ENCODE data around the gene TMEM106C. TPM values are rescaled to one million over a fixed set of nuclear protein-coding genes. Genes with fewer than 3 reads are reported as not detected.

TMEM106C gene
- total and polyA plus RNA-seq, 4 donors, result 16.2 to 57.8 (median 25.2) TPM

GRCh38 chr12:48017496-48017895, 54.1 kb downstream of the TMEM106C start:
- Histone ChIP-seq H3K4me1 (ENCODE audit: control insufficient read depth in 4 of 4, insufficient read depth in 4 of 4, low read length in 3 of 4) (no peaks in the 10 kb centered on the region), H3K27me3 (ENCODE audit: control insufficient read depth in 4 of 4, insufficient read depth in 4 of 4, low read length in 3 of 4) (peaks cover 0 to 10% (median 0%) of the 10 kb centered on the region in 4 donors), H3K36me3 (ENCODE audit: control insufficient read depth in 4 of 4, insufficient read depth in 3 of 4, low read depth in 1 of 4, low read length in 3 of 4) (no peaks in the 10 kb centered on the region), H3K4me3 (ENCODE audit: low read depth in 1 of 3, low read length in 3 of 3) (no peak overlapping the region), H3K27ac (ENCODE audit: low read depth in 1 of 2, low read length in 2 of 2) (no peak overlapping the region), H3K9ac (ENCODE audit: low read depth in 1 of 2, low read length in 2 of 2) (no peak overlapping the region), H3K9me3 (ENCODE audit: control insufficient read depth in 4 of 4, low read length in 3 of 4) (no peaks in the 10 kb centered on the region)
- 86% methylated on average over 5 of the region's 5 CpGs for WGBS
- no peak for TF ChIP-seq ZBTB33 (IDR thresholded peaks at IDR 0.05)
- no peak for TF ChIP-seq NR2F2 (IDR thresholded peaks at IDR 0.05)
- no peak for TF ChIP-seq CTCF (IDR thresholded peaks at IDR 0.05; ENCODE audit: low read depth, low read length, missing input control)
- TF ChIP-seq HNF4G (IDR thresholded peaks at IDR 0.05), result no peak
- TF ChIP-seq, protein P1, sequence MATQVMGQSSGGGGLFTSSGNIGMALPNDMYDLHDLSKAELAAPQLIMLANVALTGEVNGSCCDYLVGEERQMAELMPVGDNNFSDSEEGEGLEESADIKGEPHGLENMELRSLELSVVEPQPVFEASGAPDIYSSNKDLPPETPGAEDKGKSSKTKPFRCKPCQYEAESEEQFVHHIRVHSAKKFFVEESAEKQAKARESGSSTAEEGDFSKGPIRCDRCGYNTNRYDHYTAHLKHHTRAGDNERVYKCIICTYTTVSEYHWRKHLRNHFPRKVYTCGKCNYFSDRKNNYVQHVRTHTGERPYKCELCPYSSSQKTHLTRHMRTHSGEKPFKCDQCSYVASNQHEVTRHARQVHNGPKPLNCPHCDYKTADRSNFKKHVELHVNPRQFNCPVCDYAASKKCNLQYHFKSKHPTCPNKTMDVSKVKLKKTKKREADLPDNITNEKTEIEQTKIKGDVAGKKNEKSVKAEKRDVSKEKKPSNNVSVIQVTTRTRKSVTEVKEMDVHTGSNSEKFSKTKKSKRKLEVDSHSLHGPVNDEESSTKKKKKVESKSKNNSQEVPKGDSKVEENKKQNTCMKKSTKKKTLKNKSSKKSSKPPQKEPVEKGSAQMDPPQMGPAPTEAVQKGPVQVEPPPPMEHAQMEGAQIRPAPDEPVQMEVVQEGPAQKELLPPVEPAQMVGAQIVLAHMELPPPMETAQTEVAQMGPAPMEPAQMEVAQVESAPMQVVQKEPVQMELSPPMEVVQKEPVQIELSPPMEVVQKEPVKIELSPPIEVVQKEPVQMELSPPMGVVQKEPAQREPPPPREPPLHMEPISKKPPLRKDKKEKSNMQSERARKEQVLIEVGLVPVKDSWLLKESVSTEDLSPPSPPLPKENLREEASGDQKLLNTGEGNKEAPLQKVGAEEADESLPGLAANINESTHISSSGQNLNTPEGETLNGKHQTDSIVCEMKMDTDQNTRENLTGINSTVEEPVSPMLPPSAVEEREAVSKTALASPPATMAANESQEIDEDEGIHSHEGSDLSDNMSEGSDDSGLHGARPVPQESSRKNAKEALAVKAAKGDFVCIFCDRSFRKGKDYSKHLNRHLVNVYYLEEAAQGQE (IDR thresholded peaks at IDR 0.05), result no peak
- TF ChIP-seq JUND (IDR thresholded peaks at IDR 0.05), result no peak
- no peak for TF ChIP-seq RXRA (IDR thresholded peaks at IDR 0.05)
- no peak for TF ChIP-seq MAX (IDR thresholded peaks at IDR 0.05)
- TF ChIP-seq TAF1 (conservative IDR thresholded peaks at IDR 0.05), result no peak
- no peak for TF ChIP-seq HNF4A (conservative IDR thresholded peaks at IDR 0.05)
- TF ChIP-seq FOXA1 (IDR thresholded peaks at IDR 0.05), result no peak
- TF ChIP-seq YY1 (IDR thresholded peaks at IDR 0.05), result no peak
- no peak for TF ChIP-seq RAD21 (IDR thresholded peaks at IDR 0.05)
- DNase-seq (ENCODE audit: low spot score), result no peak

DNA sequence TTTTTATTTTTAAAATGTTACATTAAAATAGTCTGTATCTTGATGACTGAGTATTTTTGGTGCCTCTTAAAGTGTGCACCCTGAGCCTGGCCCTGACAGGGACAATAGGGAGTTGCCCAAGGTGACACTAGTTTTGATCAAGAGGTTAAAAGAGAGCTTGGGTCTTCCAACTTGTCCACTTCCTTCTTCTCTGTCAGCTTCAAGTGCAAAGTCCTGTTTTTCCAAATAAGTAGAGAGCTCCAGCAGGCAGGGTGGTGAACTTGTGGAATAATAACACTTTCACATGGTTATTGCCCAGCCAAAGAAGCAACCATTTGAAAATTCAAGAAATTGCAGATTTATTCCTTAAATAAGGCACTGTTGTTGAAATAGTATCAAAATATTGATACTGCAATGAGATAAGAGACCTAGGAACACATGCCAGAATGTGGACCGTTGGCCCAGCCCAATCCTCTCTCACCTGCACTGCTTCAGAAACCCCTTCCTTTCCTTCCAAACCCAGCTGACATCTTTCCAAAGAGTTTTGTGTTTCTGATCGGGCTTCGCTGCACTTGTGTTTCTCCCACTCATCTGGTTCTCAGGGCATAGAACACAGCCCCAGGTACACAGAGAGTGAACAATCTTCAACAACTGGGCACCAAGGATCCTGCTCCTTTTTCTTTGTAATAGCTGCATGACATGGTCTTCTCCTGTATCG, 54.7 kb downstream of the TMEM106C start:
- Histone ChIP-seq H3K9me3 (ENCODE audit: control insufficient read depth in 4 of 4, low read length in 3 of 4) (no peaks in the 10 kb centered on the region), H3K27me3 (ENCODE audit: control insufficient read depth in 4 of 4, insufficient read depth in 4 of 4, low read length in 3 of 4) (peaks cover 0 to 10% (median 0%) of the 10 kb centered on the region in 4 donors), H3K4me3 (ENCODE audit: low read depth in 1 of 3, low read length in 3 of 3) (no peak overlapping the region), H3K9ac (ENCODE audit: low read depth in 1 of 2, low read length in 2 of 2) (no peak overlapping the region), H3K36me3 (ENCODE audit: control insufficient read depth in 4 of 4, insufficient read depth in 3 of 4, low read depth in 1 of 4, low read length in 3 of 4) (no peaks in the 10 kb centered on the region), H3K27ac (ENCODE audit: low read depth in 1 of 2, low read length in 2 of 2) (no peak overlapping the region), H3K4me1 (ENCODE audit: control insufficient read depth in 4 of 4, insufficient read depth in 4 of 4, low read length in 3 of 4) (no peaks in the 10 kb centered on the region)
- WGBS, result 87% methylated on average over 4 of the region's 4 CpGs
- no peak for DNase-seq (ENCODE audit: low spot score)
- TF ChIP-seq JUND (IDR thresholded peaks at IDR 0.05), result no peak
- TF ChIP-seq RXRA (IDR thresholded peaks at IDR 0.05), result no peak
- no peak for TF ChIP-seq HNF4A (conservative IDR thresholded peaks at IDR 0.05)
- TF ChIP-seq NR2F2 (IDR thresholded peaks at IDR 0.05), result no peak
- TF ChIP-seq HNF4G (IDR thresholded peaks at IDR 0.05), result no peak
- no peak for TF ChIP-seq MAX (IDR thresholded peaks at IDR 0.05)
- no peak for TF ChIP-seq ATF3 (IDR thresholded peaks at IDR 0.05)
- TF ChIP-seq TAF1 (conservative IDR thresholded peaks at IDR 0.05), result no peak
- no peak for TF ChIP-seq FOXA2 (IDR thresholded peaks at IDR 0.05)
- TF ChIP-seq SP1 (IDR thresholded peaks at IDR 0.05), result no peak

Data from liver (tissue), 9 donors.